Gastrocnemius medialis (tissue), 4 donors: Measurements from ENCODE around the gene S1PR5.

Source experiments
- CTCF ChIP-seq, 5 experiments: fragments of 450-650 bp in 3 of 5; fragments of 200-600 bp in 2 of 5; sonication (generic) in 2 of 5; IDR thresholded peaks in 4 of 5; conservative IDR thresholded peaks in 1 of 5; 1 replicate in 4 of 5; 2 replicates in 1 of 5; pipeline ENCODE4 v1.5.1; 2016 to 2019; ENCODE audit warnings: antibody characterized with exemption in 5 of 5, mild to moderate bottlenecking in 3 of 5, moderate library complexity in 3 of 5
- POLR2A ChIP-seq, 2 donors: fragments of 450-650 bp; IDR thresholded peaks; one replicate each; pipeline ENCODE4 v1.6.1; 2017; ENCODE audit warnings: antibody characterized with exemption in 2 of 2, mild to moderate bottlenecking in 2 of 2, moderate library complexity in 2 of 2

GRCh38 chr19:10566658-10567410, 49.6 kb upstream of the S1PR5 start:
- TF ChIP-seq CTCF (IDR thresholded peaks at IDR 0.05 in 4 of 5, conservative IDR thresholded peaks at IDR 0.05 in 1 of 5) (no peak), POLR2A (IDR thresholded peaks at IDR 0.05) (no peak)
